Smooth muscle cell (in vitro differentiated cells): ENCODE data around the gene C4BPB. TPM values are rescaled to one million over a fixed set of nuclear protein-coding genes. Genes with fewer than 3 reads are reported as not detected.
A peak's percentile ranks its signal among the peaks of the same experiment; 100 is the strongest.

Source experiments
- DNase-seq: peaks from one replicate; lab custom pipeline; 2025; ENCODE audit not compliant: unreplicated experiment; lab: John Stamatoyannopoulos, UW
- H2AFZ ChIP-seq: fragments of 200-600 bp; sonication (generic); 2 replicates; pipeline ENCODE4 v1.6.0; 2016; ENCODE audit warnings: antibody characterized with exemption, low read depth, mild to moderate bottlenecking
- H3F3A ChIP-seq: fragments of 200-600 bp; sonication (generic); 2 replicates; pipeline ENCODE4 v1.6.0; 2017; ENCODE audit warnings: antibody characterized with exemption, low read depth
- H3K27ac ChIP-seq: fragments of 200-600 bp; sonication (generic); 2 replicates; pipeline ENCODE4 v1.5.1; 2016; ENCODE audit warnings: low read depth, mild to moderate bottlenecking
- H3K27me3 ChIP-seq: fragments of 200-600 bp; sonication (generic); 2 replicates; pipeline ENCODE4 v1.6.1; 2016; ENCODE audit warnings: low read depth, mild to moderate bottlenecking
- H3K36me3 ChIP-seq: fragments of 200-600 bp; sonication (generic); 2 replicates; pipeline ENCODE4 v1.5.1; 2016; ENCODE audit warnings: low read depth
- H3K4me1 ChIP-seq: fragments of 200-600 bp; sonication (generic); 2 replicates; pipeline ENCODE4 v1.5.1; 2016; ENCODE audit warnings: low read depth
- H3K4me2 ChIP-seq: fragments of 200-600 bp; sonication (generic); 2 replicates; pipeline ENCODE4 v1.6.0; 2016; ENCODE audit warnings: mild to moderate bottlenecking
- H3K4me3 ChIP-seq: fragments of 200-600 bp; sonication (generic); 2 replicates; pipeline ENCODE4 v1.5.1; 2016; ENCODE audit warnings: mild to moderate bottlenecking
- H3K79me2 ChIP-seq: fragments of 200-600 bp; sonication (generic); 2 replicates; pipeline ENCODE4 v1.6.0; 2016; ENCODE audit warnings: low read depth, mild to moderate bottlenecking
- H3K9ac ChIP-seq: fragments of 200-600 bp; sonication (generic); 2 replicates; pipeline ENCODE4 v1.6.0; 2016; ENCODE audit warnings: low read depth
- H3K9me3 ChIP-seq: fragments of 200-600 bp; sonication (generic); replicated peaks from 2 replicates; pipeline ENCODE4 v1.5.1; 2016; ENCODE audit warnings: low read depth
- H4K20me1 ChIP-seq: fragments of 200-600 bp; sonication (generic); 2 replicates; pipeline ENCODE4 v1.6.0; 2016; ENCODE audit warnings: low read depth
- CTCF ChIP-seq: fragments of 200-600 bp; sonication (generic); IDR thresholded peaks from 2 replicates; pipeline ENCODE4 v1.5.1; 2017; ENCODE audit warnings: borderline replicate concordance, mild to moderate bottlenecking, antibody characterized with exemption; ENCODE audit not compliant: insufficient read depth, poor library complexity, severe bottlenecking
- WGBS: methylation state at CpG from one replicate; pipeline ENCODE4 v1.1.7; 2016; ENCODE audit warnings: low lambda C conversion rate; 5-methylcytosine and 5-hydroxymethylcytosine counted together
- polyA plus RNA-seq: library from polyadenylated mRNA; unstranded; fragments of >200 nt; fragmentation: Nextera tagmentation; extraction: Ambion mirVana; gene quantifications from 2 replicates; pipeline ENCODE4 v1.2.1, GENCODE V29; 2016
- total RNA-seq: library from RNA; depleted of rRNA; stranded (reverse); fragments of >200 nt; gene quantifications from 2 replicates; pipeline ENCODE4 v1.2.3, GENCODE V29; 2014

C4BPB gene
- total and polyA plus RNA-seq, 2 experiments from 2014 or later, result 0.99 to 1.00 TPM

DNA sequence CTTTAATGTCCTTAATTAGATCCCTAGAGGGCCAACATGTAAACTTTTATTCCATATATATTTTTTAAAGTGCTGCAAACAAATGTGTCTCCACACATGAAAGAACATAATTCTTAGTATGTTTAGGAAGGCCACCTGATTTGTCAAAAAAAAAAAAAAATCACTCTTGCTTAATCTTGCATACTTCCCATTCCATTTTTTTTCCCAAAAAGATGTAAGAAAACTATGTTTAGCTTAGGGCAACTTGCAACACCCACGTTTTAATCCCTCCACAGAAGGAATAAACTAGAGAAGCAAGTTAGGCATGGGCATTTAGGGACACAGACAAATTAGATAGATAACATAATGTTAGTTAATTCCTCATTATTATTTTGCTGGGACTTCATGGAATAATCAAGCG, 43.2 kb upstream of the C4BPB start:
- H3K27me3 ChIP-seq, result no peaks in the 10 kb centered on the region
- H3K27ac ChIP-seq, result no peak overlapping the region

GRCh38 chr1:207047505-207047904, 41.2 kb upstream of the C4BPB start:
- no peaks in the 10 kb centered on the region for H3K9me3 ChIP-seq
- H3K79me2 ChIP-seq, result peaks cover 54% of the 10 kb centered on the region
- DNase-seq, result no peak
- peaks cover 42% of the 10 kb centered on the region for H3K4me1 ChIP-seq
- H3K4me2 ChIP-seq, result peak overlapping the region; percentile 69
- peak overlapping the region; percentile 8 for H3K4me3 ChIP-seq
- no peaks in the 10 kb centered on the region for H3K36me3 ChIP-seq
- H2AFZ ChIP-seq, result no peak overlapping the region
- peaks cover 11% of the 10 kb centered on the region for H3F3A ChIP-seq
- H4K20me1 ChIP-seq, result peaks cover 50% of the 10 kb centered on the region
- H3K27me3 ChIP-seq, result no peaks in the 10 kb centered on the region
- peak overlapping the region; percentile 2 for H3K9ac ChIP-seq
- H3K27ac ChIP-seq, result no peak overlapping the region
- TF ChIP-seq CTCF, result no peak
- WGBS, result 97% methylated on average over 1 of the region's 1 CpG

More for the DNA sequence above, 43.2 kb upstream of the C4BPB start:
- peaks cover 31% of the 10 kb centered on the region for H3K4me1 ChIP-seq
- no peak overlapping the region for H3K4me3 ChIP-seq
- no peak overlapping the region for H2AFZ ChIP-seq
- no peak for TF ChIP-seq CTCF
- peak overlapping the region; percentile 69 for H3K4me2 ChIP-seq
- no peak for DNase-seq
- WGBS, result 59% methylated on average over 2 of the region's 2 CpGs
- peaks cover 50% of the 10 kb centered on the region for H4K20me1 ChIP-seq
- no peaks in the 10 kb centered on the region for H3K36me3 ChIP-seq
- peaks cover 10% of the 10 kb centered on the region for H3F3A ChIP-seq
- H3K9ac ChIP-seq, result no peak overlapping the region
- peaks cover 53% of the 10 kb centered on the region for H3K79me2 ChIP-seq
- H3K9me3 ChIP-seq, result no peaks in the 10 kb centered on the region

- Histone ChIP-seq H3K9me3 (no peaks in the 10 kb centered on the region), H3K27ac (no peak overlapping the region), H3K9ac (no peak overlapping the region), H3K4me3 (peak overlapping the region; percentile 10), H3K4me1 (peaks cover 42% of the 10 kb centered on the region), H3K79me2 (peaks cover 54% of the 10 kb centered on the region), H4K20me1 (peaks cover 50% of the 10 kb centered on the region), H3F3A (peaks cover 10% of the 10 kb centered on the region), H3K4me2 (peak overlapping the region; percentile 69), H3K36me3 (no peaks in the 10 kb centered on the region), H3K27me3 (no peaks in the 10 kb centered on the region), H2AFZ (no peak overlapping the region)
- 56% methylated on average over 6 of the region's 6 CpGs for WGBS
- no peak for DNase-seq
- TF ChIP-seq CTCF, result no peak
These were observed 40.6 kb upstream of the C4BPB start for GRCh38 chr1:207048041-207048440.

GRCh38 chr1:207049054-207049453, 39.6 kb upstream of the C4BPB start:
- Histone ChIP-seq H3K9ac (peak overlapping the region; percentile 96), H3K9me3 (no peaks in the 10 kb centered on the region), H3K36me3 (no peaks in the 10 kb centered on the region), H3F3A (peaks cover 5% of the 10 kb centered on the region), H3K4me1 (peaks cover 42% of the 10 kb centered on the region), H3K4me3 (peak overlapping the region; percentile 77), H3K27me3 (no peaks in the 10 kb centered on the region), H2AFZ (no peak overlapping the region), H3K79me2 (peaks cover 54% of the 10 kb centered on the region), H3K27ac (peak overlapping the region; percentile 97), H3K4me2 (peak overlapping the region; percentile 91), H4K20me1 (peaks cover 50% of the 10 kb centered on the region)
- no peak for TF ChIP-seq CTCF
- 94% methylated on average over 4 of the region's 4 CpGs for WGBS
- no peak for DNase-seq
